Measurements from ENCODE around the gene CIROP.

The CIROP gene

GRCh38 chr14:23069413-23069806, 35.4 kb downstream of the CIROP start:
- no peak for DNase-seq (ENCODE audit: extremely low read depth in 1 of 2, low read depth in 1 of 2)

GRCh38 chr14:23068789-23069412, 35.9 kb downstream of the CIROP start:
- DNase-seq (ENCODE audit: extremely low read depth in 1 of 2, low read depth in 1 of 2), result peak in 1 of 2 donors; percentile 50

GRCh38 chr14:23067847-23068788, 36.7 kb downstream of the CIROP start:
- no peak for DNase-seq (ENCODE audit: extremely low read depth in 1 of 2, low read depth in 1 of 2)

- no peak for DNase-seq (ENCODE audit: extremely low read depth in 1 of 2, low read depth in 1 of 2)
Measured at GRCh38 chr14:23066855-23067744, 37.7 kb downstream of the CIROP start.

- no peak for DNase-seq (ENCODE audit: extremely low read depth in 1 of 2, low read depth in 1 of 2)
Measured at GRCh38 chr14:23066368-23066767, 38.4 kb downstream of the CIROP start.

GRCh38 chr14:23063601-23064000, 41.2 kb downstream of the CIROP start:
- DNase-seq (ENCODE audit: extremely low read depth in 1 of 2, low read depth in 1 of 2), result no peak

- DNase-seq (ENCODE audit: extremely low read depth in 1 of 2, low read depth in 1 of 2), result no peak
Measured at GRCh38 chr14:23062002-23062401, 42.8 kb downstream of the CIROP start.

GRCh38 chr14:23060536-23061260, 44.1 kb downstream of the CIROP start:
- no peak for DNase-seq (ENCODE audit: extremely low read depth in 1 of 2, low read depth in 1 of 2)

- no peak for DNase-seq (ENCODE audit: extremely low read depth in 1 of 2, low read depth in 1 of 2)
Measured at GRCh38 chr14:23058654-23059504, 45.9 kb downstream of the CIROP start.

GRCh38 chr14:23057757-23058653, 46.8 kb downstream of the CIROP start:
- peak; percentile 68 to 79 for DNase-seq (ENCODE audit: extremely low read depth in 1 of 2, low read depth in 1 of 2)

GRCh38 chr14:23056956-23057756, 47.6 kb downstream of the CIROP start, which contains the start of gene CDH24:
Gene CDH24, minus strand, starts transcription at chr14:23057520. Its CDS starts 1,787 bp downstream, at chr14:23055733.
- DNase-seq (ENCODE audit: extremely low read depth in 1 of 2, low read depth in 1 of 2), result peak in 1 of 2 donors; percentile 53

GRCh38 chr14:23056145-23056955, 48.4 kb downstream of the CIROP start:
- DNase-seq (ENCODE audit: extremely low read depth in 1 of 2, low read depth in 1 of 2), result peak in 1 of 2 donors; percentile 34

- DNase-seq (ENCODE audit: extremely low read depth in 1 of 2, low read depth in 1 of 2), result no peak
Measured at GRCh38 chr14:23055621-23056144, 49.1 kb downstream of the CIROP start.

- no peak for DNase-seq (ENCODE audit: extremely low read depth in 1 of 2, low read depth in 1 of 2)
Measured at GRCh38 chr14:23055147-23055550, 49.6 kb downstream of the CIROP start.

GRCh38 chr14:23054000-23054811, 50.6 kb downstream of the CIROP start:
- no peak for DNase-seq (ENCODE audit: extremely low read depth in 1 of 2, low read depth in 1 of 2)

- DNase-seq (ENCODE audit: extremely low read depth in 1 of 2, low read depth in 1 of 2), result no peak
Measured at GRCh38 chr14:23053426-23053825, 51.4 kb downstream of the CIROP start.

Measured in stimulated activated CD8-positive, alpha-beta memory T cell treated with anti-CD3 and anti-CD28 coated beads, Interleukin-7, amount 100 ng/mL, for 48 hours (primary cell).